HEK293T (cell line): ENCODE results near the gene TEX51.

Experiments
- BHLHE40 ChIP-seq: fragments of 450-650 bp; IDR thresholded peaks from 2 replicates; pipeline ENCODE4 v1.6.1; 2016; ENCODE audit warnings: mild to moderate bottlenecking, moderate library complexity, borderline replicate concordance
- CTBP1 ChIP-seq: fragments of 450-650 bp; IDR thresholded peaks from 2 replicates; pipeline ENCODE4 v1.6.1; 2016; ENCODE audit warnings: borderline replicate concordance
- ELF4 ChIP-seq: fragments of 450-650 bp; IDR thresholded peaks from 2 replicates; pipeline ENCODE4 v1.6.1; 2017; ENCODE audit warnings: antibody characterized with exemption
- FOXK2 ChIP-seq: fragments of 450-650 bp; IDR thresholded peaks from 2 replicates; pipeline ENCODE4 v1.6.1; 2016; ENCODE audit warnings: mild to moderate bottlenecking
- FOXM1 ChIP-seq: fragments of 450-650 bp; IDR thresholded peaks from 2 replicates; pipeline ENCODE4 v1.6.1; 2017; ENCODE audit warnings: mild to moderate bottlenecking, borderline replicate concordance
- HDGF ChIP-seq: fragments of 450-650 bp; IDR thresholded peaks from 2 replicates; pipeline ENCODE4 v1.6.1; 2017; ENCODE audit warnings: antibody characterized with exemption, borderline replicate concordance
- L3MBTL2 ChIP-seq: fragments of 450-650 bp; conservative IDR thresholded peaks from 2 replicates; pipeline ENCODE4 v1.6.1; 2016; ENCODE audit warnings: mild to moderate bottlenecking
- LEF1 ChIP-seq: fragments of 450-650 bp; IDR thresholded peaks from 2 replicates; pipeline ENCODE4 v1.6.1; 2017; ENCODE audit warnings: mild to moderate bottlenecking, borderline replicate concordance
- NFRKB ChIP-seq: fragments of 450-650 bp; IDR thresholded peaks from 2 replicates; pipeline ENCODE4 v1.6.1; 2016; ENCODE audit warnings: mild to moderate bottlenecking, moderate library complexity
- PKNOX1 ChIP-seq: fragments of 450-650 bp; IDR thresholded peaks from 2 replicates; pipeline ENCODE4 v1.6.1; 2016
- SP1 ChIP-seq: fragments of 450-650 bp; IDR thresholded peaks from 2 replicates; pipeline ENCODE4 v1.6.1; 2017
- SUZ12 ChIP-seq: fragments of 450-650 bp; IDR thresholded peaks from 2 replicates; pipeline ENCODE4 v1.6.1; 2016; ENCODE audit warnings: mild to moderate bottlenecking
- TARDBP ChIP-seq: fragments of 450-650 bp; IDR thresholded peaks from 2 replicates; pipeline ENCODE4 v1.6.1; 2016
- ZNF384 ChIP-seq: fragments of 450-650 bp; IDR thresholded peaks from 2 replicates; pipeline ENCODE4 v1.6.1; 2016

- TF ChIP-seq TARDBP, result no peak
- TF ChIP-seq FOXK2, result no peak
- no peak for TF ChIP-seq LEF1
- TF ChIP-seq ZNF384, result no peak
- TF ChIP-seq SP1, result no peak
- TF ChIP-seq SUZ12, result no peak
- no peak for TF ChIP-seq BHLHE40
- TF ChIP-seq NFRKB, result no peak
- no peak for TF ChIP-seq FOXM1
- TF ChIP-seq PKNOX1, result no peak
- TF ChIP-seq CTBP1, result no peak
- TF ChIP-seq ELF4, result no peak
- no peak for TF ChIP-seq L3MBTL2
- no peak for TF ChIP-seq HDGF
Measured at GRCh38 chr2:126888046-126888445, 10.6 kb upstream of the TEX51 start.
